NCI-H2107 treated with DMSO at 0.1 percent for 48 hours (cell line): ENCODE data around the gene SCUBE2.

Experiments
- DNase-seq: peaks from one replicate; lab custom pipeline; 2025; ENCODE audit not compliant: unreplicated experiment; lab: John Stamatoyannopoulos, UW

The SCUBE2 gene

DNA sequence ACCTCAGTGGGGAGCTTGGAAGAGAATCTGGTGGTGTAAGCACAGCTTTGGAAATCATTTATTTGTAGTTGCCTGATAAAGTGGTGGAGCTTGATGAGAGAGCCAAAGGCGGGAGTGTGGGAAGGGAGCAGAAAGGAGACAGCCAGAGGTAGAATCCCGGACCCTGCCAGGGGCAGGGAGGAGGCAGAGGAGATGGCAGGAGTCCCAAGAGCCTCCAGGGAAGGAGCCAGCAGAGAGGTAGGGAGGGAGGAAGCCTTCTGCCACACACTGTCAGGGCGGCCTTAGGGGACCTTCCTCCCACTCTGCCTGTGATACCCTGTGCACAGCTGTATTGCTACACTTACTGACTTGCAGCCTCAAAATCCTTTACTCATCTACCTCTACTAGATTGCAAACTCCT is 15.4 kb downstream of the SCUBE2 start:
- no peak for DNase-seq

- DNase-seq, result no peak
These were observed 15.8 kb downstream of the SCUBE2 start for GRCh38 chr11:9075556-9075955.

DNA sequence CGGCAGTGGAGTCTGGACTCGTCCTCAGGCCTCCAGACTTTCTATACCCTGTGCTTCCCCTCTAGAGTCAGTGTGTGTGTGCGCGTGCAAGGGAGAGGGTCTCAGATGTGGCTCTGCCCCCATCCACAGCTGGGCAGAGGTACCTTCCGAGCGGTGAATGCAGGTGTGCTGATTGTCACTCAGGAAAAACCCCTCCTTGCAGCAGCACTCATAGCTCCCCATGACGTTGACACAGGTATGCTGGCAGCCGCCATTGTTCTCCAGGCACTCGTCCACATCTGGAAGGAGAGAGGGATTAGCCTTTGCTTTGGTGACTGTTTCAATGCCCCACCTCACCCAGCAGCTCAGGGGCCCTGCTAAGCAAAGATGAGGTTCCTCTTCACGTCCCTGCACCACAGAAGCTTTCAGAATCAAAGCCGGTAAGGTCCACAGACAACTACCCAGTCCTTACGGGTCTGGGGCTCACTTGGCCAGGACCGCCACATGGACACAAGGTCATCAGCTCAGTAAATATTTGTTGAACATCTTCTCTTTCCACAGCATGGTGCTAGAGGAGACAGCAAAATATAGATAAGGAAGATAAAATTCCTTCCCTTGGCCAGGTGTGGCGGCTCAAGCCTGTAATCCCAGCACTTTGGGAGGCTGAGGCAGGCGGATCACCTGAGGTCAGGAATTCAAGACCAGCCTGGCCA is 16.9 kb downstream of the SCUBE2 start:
- DNase-seq, result no peak

DNA sequence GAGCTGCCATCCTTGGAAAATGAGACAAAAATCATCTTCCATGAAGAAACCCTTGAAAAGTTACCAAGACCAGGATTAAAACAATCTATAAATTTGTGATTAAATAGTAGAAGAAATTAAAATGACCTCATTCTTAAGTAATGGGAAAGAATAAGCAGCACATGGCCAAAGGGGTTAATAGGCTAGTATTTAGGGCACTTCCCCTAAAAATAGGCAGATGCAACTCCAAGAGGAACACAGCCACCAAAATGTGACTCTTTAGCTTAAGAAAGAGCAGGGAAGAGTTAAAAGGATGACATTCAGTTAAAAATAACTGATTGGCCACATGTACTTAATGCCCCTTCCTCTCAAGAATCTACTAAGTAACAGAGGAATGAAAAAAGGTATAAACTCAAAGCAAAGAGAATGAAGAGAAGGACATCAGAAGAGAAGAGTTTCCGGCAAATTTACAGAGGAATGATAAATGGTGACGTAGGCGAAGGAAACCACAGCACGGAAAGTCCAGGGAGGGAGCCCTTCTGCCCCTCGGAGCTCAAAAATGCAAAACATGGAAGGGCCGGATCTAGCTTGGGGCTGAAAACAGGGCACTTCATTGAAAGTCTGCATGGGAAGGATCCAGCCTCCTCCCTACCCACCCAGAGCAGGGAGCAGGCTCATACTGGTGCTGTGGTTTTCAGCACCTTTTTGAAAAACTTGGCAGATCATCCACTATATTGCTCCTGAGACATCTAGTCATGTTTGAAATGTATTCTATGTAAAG is 17.8 kb downstream of the SCUBE2 start:
- no peak for DNase-seq

DNA sequence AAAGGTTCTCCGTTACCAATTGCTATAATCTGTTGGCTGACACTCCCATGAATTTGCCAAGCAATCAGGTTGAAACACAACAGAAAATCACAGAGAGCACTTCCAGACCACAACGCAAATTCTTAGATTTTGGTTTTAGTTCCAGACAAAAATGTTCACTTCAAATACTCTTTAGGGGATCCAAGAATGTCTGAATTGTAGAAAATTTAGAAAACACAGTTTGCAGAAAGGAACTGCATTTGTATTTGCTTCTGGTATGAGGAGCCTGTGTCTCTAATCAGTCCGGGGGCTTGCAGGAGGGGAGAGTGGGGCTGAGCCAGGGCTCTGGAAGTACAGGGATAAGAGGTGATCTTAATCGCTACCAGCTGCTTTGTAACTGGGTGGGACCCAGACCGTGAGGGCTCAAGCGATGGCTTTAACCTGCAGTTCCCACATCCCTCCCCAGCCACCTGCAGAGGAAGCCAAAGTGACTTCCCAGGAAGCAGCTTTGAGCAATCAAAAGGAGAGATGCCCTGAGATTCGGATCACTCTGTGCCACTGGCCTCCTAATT is 18.7 kb downstream of the SCUBE2 start:
- DNase-seq, result no peak

- no peak for DNase-seq
These were observed 19.7 kb downstream of the SCUBE2 start for GRCh38 chr11:9071692-9072091.

DNA sequence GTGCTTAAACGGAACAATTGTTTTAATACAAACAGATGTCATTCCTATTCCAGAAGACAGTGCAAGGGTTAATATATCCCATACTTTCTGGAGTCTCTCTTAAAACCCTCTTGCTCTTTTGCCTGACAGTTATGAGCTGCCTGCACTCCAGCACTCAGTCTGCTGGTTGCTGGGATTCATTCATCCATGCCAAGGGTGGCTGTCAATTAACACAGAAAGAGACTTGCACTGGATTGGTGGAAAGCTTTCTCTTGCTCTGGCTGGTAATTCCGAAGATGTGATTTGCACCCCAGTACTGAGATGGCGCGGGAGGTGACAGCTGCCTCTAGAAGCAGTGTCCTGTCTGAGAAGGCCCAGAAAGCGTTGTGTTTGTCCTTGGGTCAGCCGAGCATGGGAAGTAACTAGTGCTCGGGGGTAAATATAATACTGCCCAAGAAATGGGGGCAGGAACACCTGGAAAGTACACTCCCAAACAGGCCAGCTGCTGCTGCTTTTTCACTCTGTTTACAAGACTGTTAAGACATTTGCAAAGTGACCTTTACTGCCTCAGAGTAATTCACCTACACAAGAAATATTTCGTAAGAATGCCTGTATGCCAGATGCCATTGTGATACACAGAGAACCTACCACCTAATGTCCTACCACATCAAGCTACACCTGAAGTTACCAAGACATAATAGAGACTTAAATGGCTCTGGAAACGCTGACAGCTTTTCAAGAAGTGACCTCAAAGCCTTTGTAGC is 20.5 kb downstream of the SCUBE2 start:
- no peak for DNase-seq

DNA sequence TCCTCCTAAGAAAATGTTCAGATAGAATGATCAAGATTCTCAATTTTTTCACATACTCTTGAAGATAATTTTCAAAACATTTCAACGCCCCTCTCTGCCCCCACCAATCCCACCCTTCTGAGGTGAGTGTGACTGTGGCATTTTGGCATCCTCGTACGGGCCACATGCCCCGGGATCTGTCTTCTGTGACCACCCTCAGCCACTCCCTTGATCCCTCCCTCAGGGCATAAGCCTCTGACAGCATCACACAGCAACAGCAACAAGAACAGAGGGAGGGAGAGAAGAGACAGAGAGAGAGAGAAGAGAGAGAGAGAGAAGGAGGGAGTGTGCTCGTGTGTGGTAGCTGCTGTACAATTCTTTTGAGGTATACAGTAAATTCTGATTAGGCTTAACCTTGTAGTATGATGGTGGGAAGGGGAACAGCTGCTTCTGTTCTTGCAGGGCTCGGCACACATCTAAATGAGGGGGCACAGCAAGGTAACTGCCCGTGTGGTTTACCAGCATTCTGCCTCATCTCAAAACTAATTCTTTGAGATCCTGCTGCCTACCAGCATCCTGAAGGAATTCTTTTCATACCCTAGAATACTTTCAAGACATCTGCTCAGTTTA is 21.4 kb downstream of the SCUBE2 start:
- no peak for DNase-seq

DNA sequence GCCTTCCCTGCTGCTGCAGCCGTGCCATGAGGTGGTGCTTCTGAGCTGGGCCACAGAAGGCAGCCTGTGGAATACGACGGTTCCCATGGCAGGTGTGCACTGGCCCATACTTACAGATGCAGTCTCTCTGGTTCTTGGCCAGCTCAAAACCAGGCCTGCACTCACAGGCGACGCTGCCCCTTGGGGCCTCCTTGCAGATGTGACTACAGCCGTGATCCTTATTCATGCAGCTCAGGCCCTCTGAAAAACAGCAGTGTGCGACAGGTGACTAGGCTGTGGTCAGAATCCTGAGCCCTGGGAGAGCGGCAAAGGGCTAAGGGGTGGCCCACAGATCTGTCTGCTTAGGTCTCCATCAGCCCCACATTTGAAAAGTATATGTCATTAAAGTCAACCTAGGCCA is 22.1 kb downstream of the SCUBE2 start:
- DNase-seq, result no peak

DNA sequence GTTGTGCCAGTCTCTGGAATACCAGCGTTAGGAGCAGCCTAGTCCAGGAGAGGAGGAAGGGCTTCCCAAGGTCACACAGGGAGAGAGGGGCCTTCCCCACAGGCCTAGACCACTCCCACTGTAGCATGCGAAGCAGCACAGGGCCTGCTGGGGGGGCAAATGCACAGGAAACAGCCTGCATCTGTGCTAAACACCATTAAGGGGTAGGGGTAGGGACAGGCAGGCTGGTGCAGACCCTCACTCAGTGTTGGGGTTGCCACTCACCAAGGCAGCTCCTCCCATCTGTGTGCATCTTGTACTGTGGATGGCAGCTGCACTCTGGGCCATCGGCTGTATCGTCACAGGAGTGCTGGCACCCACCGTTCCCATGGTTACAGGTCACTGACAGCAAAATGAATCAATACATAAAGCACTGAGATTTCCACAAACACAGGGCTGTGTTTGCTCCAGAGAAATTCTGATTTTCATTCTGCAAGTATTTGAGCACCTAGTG is 24.9 kb downstream of the SCUBE2 start:
- no peak for DNase-seq

DNA sequence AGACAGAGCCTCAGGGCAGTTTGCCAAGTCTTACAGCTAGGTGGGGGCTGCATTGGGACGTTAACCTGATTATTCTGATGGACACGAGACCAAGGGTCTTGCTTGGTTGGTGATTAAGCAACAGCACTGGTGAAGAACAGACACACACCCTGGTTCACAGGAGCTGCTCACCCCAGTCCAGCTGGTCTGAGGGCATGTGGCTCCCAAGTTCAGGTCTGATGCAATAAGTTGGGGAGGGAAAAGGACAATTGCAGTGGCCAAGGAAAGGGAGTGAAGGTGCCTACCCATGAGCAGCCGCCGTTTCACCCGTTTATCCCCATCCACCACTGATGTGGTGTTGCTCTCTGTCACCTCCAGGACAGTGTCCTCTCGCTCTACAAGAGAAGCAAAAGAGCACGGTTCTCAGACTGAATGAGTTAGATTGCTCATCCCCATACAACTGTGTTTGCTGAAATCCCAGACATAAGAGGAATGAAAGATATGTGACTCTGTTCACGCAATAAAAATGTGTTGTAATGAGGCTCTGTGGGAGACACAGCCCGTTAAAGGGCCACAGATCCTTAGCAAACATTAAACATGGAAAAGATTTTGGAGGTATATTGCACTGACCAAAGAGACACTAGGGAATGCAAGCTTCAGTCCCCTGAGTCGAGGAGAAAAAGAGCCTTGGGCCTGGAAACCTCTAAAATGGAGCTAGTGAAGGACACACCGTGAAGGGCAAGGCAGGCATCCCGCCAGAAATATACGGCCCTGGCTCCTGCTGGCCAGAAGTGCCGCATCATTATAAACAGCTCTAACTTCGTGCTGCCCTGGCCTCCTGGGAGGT is 25.6 kb downstream of the SCUBE2 start:
- no peak for DNase-seq

GRCh38 chr11:9061807-9062206 is 29.6 kb downstream of the SCUBE2 start:
- DNase-seq, result no peak

DNA sequence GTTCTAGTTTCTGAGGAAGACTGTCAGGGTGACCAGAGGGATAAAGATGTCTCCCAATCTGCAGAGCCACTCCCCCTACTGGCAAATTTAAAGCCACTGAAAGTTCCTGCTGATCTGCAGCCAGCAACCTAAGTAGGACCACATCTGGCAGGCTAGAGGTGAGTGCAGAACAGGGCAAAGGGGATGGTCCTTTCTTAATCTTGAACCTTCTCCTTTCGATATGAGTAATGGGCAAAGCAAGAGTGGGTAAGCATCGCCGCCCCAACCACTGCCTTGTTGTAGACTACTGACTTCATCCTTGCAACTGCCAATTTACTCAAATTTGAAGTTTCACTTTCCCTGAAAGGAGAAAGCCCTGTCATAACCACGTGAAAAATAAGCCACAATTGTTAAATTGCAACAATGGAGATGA is 30.7 kb downstream of the SCUBE2 start:
- DNase-seq, result no peak

GRCh38 chr11:9059406-9059805 is 32.0 kb downstream of the SCUBE2 start:
- no peak for DNase-seq

- DNase-seq, result no peak
These were observed 33.5 kb downstream of the SCUBE2 start for GRCh38 chr11:9057888-9058287.

DNA sequence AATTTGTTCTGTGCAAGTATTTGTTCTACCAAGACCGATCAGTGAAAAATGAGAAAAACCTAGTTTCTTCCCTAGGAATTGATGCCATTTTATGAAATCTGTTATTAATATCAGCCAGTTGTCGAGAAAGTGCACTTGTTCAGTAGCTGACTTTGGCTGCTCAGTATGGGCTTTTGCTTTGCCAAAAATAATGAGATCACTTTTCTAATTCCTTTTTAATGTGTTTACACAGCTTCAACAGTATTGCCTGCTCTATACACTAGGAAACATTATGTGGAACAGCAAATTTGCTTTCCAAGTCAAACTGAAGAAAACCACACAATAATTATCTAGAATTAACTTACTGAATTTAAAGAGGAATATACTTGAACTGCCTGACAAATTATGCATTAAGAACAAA is 34.4 kb downstream of the SCUBE2 start:
- peak; percentile 48 for DNase-seq

GRCh38 chr11:9056467-9056866 is 34.9 kb downstream of the SCUBE2 start:
- DNase-seq, result no peak

GRCh38 chr11:9053316-9054035 is 37.9 kb downstream of the SCUBE2 start:
- no peak for DNase-seq

DNA sequence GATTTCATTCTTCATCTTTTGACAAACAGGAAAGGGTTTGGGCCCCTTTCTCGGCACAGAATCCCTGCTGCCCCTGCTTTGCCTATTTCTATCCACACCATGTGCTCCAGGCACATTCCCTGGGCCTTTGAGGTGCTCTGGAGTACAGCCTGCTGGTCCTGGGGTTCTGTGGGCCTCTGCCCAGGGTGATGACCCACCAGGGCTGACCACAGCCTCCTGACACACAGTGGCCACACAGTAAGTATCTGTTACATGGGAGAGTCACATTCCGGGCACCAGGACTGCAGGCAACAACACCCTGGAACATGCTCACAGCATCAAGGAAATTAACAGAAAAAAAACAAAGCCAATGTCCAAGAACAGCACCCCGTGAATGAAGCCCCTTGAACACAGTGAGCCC is 39.1 kb downstream of the SCUBE2 start:
- no peak for DNase-seq

- DNase-seq, result no peak
These were observed 41.4 kb downstream of the SCUBE2 start for GRCh38 chr11:9049959-9050358.
